ENCODE measurements around the gene NFS1. TPM values are rescaled to one million over a fixed set of nuclear protein-coding genes. Genes with fewer than 3 reads are reported as not detected.

NFS1 gene
- total and polyA plus RNA-seq, 2 of the 8 experiments (the other 6 are each of a cell fraction or from before 2014, with no cell fraction given): 26.1 to 38.8 TPM

DNA sequence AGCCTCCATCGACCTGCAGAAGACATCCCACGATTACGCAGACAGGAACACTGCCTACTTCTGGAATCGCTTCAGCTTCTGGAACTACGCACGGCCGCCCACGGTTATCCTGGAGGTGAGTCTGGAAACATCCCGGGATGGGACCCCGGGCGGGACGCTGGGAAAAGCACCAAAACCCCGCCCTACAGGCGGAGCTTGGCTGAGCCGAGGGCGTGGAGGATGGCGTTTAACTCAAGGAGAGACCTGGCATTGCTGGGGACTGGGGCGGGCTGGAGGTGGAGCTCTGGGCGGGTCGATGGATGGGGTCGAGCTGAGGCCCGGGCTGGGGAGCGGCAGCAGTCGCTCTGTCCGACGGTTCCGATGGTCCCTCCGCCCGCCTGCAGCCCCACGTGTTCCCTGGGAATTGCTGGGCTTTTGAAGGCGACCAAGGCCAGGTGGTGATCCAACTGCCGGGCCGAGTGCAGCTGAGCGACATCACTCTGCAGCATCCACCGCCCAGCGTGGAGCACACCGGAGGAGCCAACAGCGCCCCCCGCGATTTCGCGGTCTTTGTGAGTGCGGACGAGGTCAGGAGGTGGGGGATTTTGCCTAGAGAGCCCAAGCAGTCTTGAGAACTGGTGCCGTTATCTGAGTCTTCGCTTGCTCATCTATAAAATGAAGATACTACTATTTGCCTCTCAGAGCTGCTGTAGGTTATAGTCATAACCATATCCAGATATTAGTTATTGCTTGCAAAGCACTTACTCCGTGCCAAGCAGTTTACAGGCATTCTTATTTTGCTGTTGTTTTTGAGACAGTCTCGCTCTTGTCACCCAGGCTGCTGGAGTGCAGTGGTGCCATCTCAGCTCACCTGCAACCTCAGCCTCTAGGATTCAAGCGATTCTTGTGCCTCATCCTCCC, 79.7 kb downstream of the NFS1 start (continued):
- TF ChIP-seq JUND (IDR thresholded peaks at IDR 0.05; ENCODE audit: low read length) (no peak), RBBP5 (IDR thresholded peaks at IDR 0.05; ENCODE audit: borderline replicate concordance, low read depth, low read length) (peak; percentile 66; the same call in 1 of the 2 replicates), TBP (IDR thresholded peaks at IDR 0.05; ENCODE audit: low read depth, low read length) (peak; percentile 63; the same call in 1 of the 2 replicates), CHD1 (IDR thresholded peaks at IDR 0.05; ENCODE audit: low read depth, low read length) (no peak), BCL11A (IDR thresholded peaks at IDR 0.05; ENCODE audit: low read depth in 2 of 2, low read length in 2 of 2) (no peak), CTBP2 (IDR thresholded peaks at IDR 0.05; ENCODE audit: borderline replicate concordance, insufficient read depth, insufficient read length, low read length) (no peak)
- TF ChIP-seq, protein P1, sequence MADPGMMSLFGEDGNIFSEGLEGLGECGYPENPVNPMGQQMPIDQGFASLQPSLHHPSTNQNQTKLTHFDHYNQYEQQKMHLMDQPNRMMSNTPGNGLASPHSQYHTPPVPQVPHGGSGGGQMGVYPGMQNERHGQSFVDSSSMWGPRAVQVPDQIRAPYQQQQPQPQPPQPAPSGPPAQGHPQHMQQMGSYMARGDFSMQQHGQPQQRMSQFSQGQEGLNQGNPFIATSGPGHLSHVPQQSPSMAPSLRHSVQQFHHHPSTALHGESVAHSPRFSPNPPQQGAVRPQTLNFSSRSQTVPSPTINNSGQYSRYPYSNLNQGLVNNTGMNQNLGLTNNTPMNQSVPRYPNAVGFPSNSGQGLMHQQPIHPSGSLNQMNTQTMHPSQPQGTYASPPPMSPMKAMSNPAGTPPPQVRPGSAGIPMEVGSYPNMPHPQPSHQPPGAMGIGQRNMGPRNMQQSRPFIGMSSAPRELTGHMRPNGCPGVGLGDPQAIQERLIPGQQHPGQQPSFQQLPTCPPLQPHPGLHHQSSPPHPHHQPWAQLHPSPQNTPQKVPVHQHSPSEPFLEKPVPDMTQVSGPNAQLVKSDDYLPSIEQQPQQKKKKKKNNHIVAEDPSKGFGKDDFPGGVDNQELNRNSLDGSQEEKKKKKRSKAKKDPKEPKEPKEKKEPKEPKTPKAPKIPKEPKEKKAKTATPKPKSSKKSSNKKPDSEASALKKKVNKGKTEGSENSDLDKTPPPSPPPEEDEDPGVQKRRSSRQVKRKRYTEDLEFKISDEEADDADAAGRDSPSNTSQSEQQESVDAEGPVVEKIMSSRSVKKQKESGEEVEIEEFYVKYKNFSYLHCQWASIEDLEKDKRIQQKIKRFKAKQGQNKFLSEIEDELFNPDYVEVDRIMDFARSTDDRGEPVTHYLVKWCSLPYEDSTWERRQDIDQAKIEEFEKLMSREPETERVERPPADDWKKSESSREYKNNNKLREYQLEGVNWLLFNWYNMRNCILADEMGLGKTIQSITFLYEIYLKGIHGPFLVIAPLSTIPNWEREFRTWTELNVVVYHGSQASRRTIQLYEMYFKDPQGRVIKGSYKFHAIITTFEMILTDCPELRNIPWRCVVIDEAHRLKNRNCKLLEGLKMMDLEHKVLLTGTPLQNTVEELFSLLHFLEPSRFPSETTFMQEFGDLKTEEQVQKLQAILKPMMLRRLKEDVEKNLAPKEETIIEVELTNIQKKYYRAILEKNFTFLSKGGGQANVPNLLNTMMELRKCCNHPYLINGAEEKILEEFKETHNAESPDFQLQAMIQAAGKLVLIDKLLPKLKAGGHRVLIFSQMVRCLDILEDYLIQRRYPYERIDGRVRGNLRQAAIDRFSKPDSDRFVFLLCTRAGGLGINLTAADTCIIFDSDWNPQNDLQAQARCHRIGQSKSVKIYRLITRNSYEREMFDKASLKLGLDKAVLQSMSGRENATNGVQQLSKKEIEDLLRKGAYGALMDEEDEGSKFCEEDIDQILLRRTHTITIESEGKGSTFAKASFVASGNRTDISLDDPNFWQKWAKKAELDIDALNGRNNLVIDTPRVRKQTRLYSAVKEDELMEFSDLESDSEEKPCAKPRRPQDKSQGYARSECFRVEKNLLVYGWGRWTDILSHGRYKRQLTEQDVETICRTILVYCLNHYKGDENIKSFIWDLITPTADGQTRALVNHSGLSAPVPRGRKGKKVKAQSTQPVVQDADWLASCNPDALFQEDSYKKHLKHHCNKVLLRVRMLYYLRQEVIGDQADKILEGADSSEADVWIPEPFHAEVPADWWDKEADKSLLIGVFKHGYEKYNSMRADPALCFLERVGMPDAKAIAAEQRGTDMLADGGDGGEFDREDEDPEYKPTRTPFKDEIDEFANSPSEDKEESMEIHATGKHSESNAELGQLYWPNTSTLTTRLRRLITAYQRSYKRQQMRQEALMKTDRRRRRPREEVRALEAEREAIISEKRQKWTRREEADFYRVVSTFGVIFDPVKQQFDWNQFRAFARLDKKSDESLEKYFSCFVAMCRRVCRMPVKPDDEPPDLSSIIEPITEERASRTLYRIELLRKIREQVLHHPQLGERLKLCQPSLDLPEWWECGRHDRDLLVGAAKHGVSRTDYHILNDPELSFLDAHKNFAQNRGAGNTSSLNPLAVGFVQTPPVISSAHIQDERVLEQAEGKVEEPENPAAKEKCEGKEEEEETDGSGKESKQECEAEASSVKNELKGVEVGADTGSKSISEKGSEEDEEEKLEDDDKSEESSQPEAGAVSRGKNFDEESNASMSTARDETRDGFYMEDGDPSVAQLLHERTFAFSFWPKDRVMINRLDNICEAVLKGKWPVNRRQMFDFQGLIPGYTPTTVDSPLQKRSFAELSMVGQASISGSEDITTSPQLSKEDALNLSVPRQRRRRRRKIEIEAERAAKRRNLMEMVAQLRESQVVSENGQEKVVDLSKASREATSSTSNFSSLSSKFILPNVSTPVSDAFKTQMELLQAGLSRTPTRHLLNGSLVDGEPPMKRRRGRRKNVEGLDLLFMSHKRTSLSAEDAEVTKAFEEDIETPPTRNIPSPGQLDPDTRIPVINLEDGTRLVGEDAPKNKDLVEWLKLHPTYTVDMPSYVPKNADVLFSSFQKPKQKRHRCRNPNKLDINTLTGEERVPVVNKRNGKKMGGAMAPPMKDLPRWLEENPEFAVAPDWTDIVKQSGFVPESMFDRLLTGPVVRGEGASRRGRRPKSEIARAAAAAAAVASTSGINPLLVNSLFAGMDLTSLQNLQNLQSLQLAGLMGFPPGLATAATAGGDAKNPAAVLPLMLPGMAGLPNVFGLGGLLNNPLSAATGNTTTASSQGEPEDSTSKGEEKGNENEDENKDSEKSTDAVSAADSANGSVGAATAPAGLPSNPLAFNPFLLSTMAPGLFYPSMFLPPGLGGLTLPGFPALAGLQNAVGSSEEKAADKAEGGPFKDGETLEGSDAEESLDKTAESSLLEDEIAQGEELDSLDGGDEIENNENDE (IDR thresholded peaks at IDR 0.05; ENCODE audit: insufficient replicate concordance, low read length): no peak
- TF ChIP-seq, protein P2, sequence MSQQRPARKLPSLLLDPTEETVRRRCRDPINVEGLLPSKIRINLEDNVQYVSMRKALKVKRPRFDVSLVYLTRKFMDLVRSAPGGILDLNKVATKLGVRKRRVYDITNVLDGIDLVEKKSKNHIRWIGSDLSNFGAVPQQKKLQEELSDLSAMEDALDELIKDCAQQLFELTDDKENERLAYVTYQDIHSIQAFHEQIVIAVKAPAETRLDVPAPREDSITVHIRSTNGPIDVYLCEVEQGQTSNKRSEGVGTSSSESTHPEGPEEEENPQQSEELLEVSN (IDR thresholded peaks at IDR 0.05): peak; percentile 92
